IgD-negative memory B cell (primary cell): ENCODE data around the gene EDN1. TPM values are rescaled to one million over a fixed set of nuclear protein-coding genes. Genes with fewer than 3 reads are reported as not detected.

Experiments
- H3K27ac Mint-ChIP-seq, 3 donors: one replicate each; pipeline ENCODE4 v1.8.0; 2020 to 2022; ENCODE audit warnings: mild to moderate bottlenecking in 3 of 3, mixed read lengths in 3 of 3, moderate library complexity in 1 of 3
- H3K27me3 Mint-ChIP-seq: one replicate; pipeline ENCODE4 v1.8.0; 2021; ENCODE audit warnings: mixed read lengths
- H3K36me3 Mint-ChIP-seq: one replicate; pipeline ENCODE4 v1.8.0; 2020; ENCODE audit warnings: mild to moderate bottlenecking, mixed read lengths
- H3K4me1 Mint-ChIP-seq, 3 donors: one replicate each; pipeline ENCODE4 v1.8.0; 2020 to 2022; ENCODE audit warnings: mixed read lengths in 3 of 3, mild to moderate bottlenecking in 1 of 3
- H3K4me3 Mint-ChIP-seq, 4 donors: one replicate each; pipeline ENCODE4 v1.8.0; 2020 to 2022; ENCODE audit warnings: mild to moderate bottlenecking in 4 of 4, mixed read lengths in 4 of 4, moderate library complexity in 3 of 4
- H3K9me3 Mint-ChIP-seq, 3 donors: one replicate each; pipeline ENCODE4 v1.8.0; 2020 to 2021; ENCODE audit warnings: mixed read lengths in 3 of 3, mild to moderate bottlenecking in 1 of 3
- polyA plus RNA-seq: library from polyadenylated mRNA; unstranded; fragments of 300-500 nt; fragmentation: Illumina TruSeq; gene quantifications from one replicate; pipeline ENCODE4 v1.2.3, GENCODE V29; 2021

The EDN1 gene
- polyA plus RNA-seq, 1 donor from 2014 or later, result not detected

GRCh38 chr6:12262236-12263061 lies 27.7 kb upstream of the EDN1 start:
- H3K27me3 Mint-ChIP-seq, result peaks cover 12% of the 10 kb centered on the region
- H3K4me3 Mint-ChIP-seq, result no peak overlapping the region
- peaks cover 0 to 1% (median 0%) of the 10 kb centered on the region in 3 donors for H3K9me3 Mint-ChIP-seq
- H3K4me1 Mint-ChIP-seq, result peaks cover 0 to 4% (median 1%) of the 10 kb centered on the region in 3 donors
- no peaks in the 10 kb centered on the region for H3K36me3 Mint-ChIP-seq
- peak overlapping the region in 1 of 3 donors; percentile 8 for H3K27ac Mint-ChIP-seq

GRCh38 chr6:12263403-12263802 lies 26.8 kb upstream of the EDN1 start:
- no peaks in the 10 kb centered on the region for H3K36me3 Mint-ChIP-seq

GRCh38 chr6:12264671-12265070 lies 25.5 kb upstream of the EDN1 start:
- H3K36me3 Mint-ChIP-seq, result no peaks in the 10 kb centered on the region
- peaks cover 12% of the 10 kb centered on the region for H3K27me3 Mint-ChIP-seq
- peaks cover 1 to 5% (median 4%) of the 10 kb centered on the region in 3 donors for H3K4me1 Mint-ChIP-seq
- H3K4me3 Mint-ChIP-seq, result no peak overlapping the region
- peaks cover 0 to 1% (median 0%) of the 10 kb centered on the region in 3 donors for H3K9me3 Mint-ChIP-seq
- no peak overlapping the region for H3K27ac Mint-ChIP-seq

More at GRCh38 chr6:12263403-12263802, 26.8 kb upstream of the EDN1 start:
- Mint-ChIP-seq H3K27ac (no peak overlapping the region), H3K9me3 (peaks cover 0 to 1% (median 0%) of the 10 kb centered on the region in 3 donors), H3K4me1 (peaks cover 0 to 4% (median 1%) of the 10 kb centered on the region in 3 donors), H3K4me3 (no peak overlapping the region), H3K27me3 (peaks cover 12% of the 10 kb centered on the region)

GRCh38 chr6:12265296-12265695 lies 24.9 kb upstream of the EDN1 start:
- H3K27ac Mint-ChIP-seq, result no peak overlapping the region
- peaks cover 12% of the 10 kb centered on the region for H3K27me3 Mint-ChIP-seq
- H3K9me3 Mint-ChIP-seq, result peaks cover 0 to 1% (median 0%) of the 10 kb centered on the region in 3 donors
- no peak overlapping the region for H3K4me3 Mint-ChIP-seq
- peaks cover 1 to 5% (median 4%) of the 10 kb centered on the region in 3 donors for H3K4me1 Mint-ChIP-seq
- H3K36me3 Mint-ChIP-seq, result no peaks in the 10 kb centered on the region

- Mint-ChIP-seq H3K9me3 (peaks cover 0 to 4% (median 2%) of the 10 kb centered on the region in 3 donors), H3K27ac (no peak overlapping the region), H3K4me1 (peaks cover 1 to 5% (median 4%) of the 10 kb centered on the region in 3 donors), H3K4me3 (peak overlapping the region in 1 of 4 donors; percentile 7), H3K27me3 (peaks cover 12% of the 10 kb centered on the region), H3K36me3 (no peaks in the 10 kb centered on the region)
These were observed 24.4 kb upstream of the EDN1 start for GRCh38 chr6:12265791-12266190.

- peak overlapping the region in 1 of 4 donors; percentile 14 for H3K4me3 Mint-ChIP-seq
These were observed 23.6 kb upstream of the EDN1 start for GRCh38 chr6:12266571-12266970.

DNA sequence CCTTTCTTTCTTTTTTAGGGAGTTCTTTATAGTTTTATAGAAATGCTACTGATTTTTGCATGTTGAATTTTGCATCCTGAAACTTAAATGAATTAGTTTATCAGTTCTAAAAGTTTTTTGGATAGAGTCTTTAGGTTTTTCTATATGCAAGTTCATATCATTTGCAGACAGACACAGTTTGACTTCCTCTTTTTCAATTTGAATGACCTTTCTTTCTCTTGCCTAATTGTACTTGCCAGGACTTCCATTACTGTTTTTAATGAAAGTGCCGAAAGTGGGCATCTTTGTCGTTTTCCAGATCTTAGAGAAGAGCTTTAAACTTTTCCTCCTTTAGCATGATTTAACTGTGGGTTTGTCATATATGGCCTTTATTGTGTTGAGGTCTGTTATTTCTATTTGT lies 21.1 kb upstream of the EDN1 start:
- Mint-ChIP-seq H3K27me3 (peaks cover 3% of the 10 kb centered on the region), H3K27ac (peak overlapping the region in 1 of 3 donors; percentile 12), H3K36me3 (peaks cover 5% of the 10 kb centered on the region), H3K4me3 (no peak overlapping the region), H3K9me3 (peaks cover 2 to 15% (median 5%) of the 10 kb centered on the region in 3 donors), H3K4me1 (peaks cover 0 to 5% (median 1%) of the 10 kb centered on the region in 3 donors)

More at GRCh38 chr6:12266571-12266970, 23.6 kb upstream of the EDN1 start:
- peaks cover 10% of the 10 kb centered on the region for H3K27me3 Mint-ChIP-seq
- no peaks in the 10 kb centered on the region for H3K36me3 Mint-ChIP-seq
- H3K27ac Mint-ChIP-seq, result peak overlapping the region in 1 of 3 donors; percentile 12
- peaks cover 0 to 8% (median 4%) of the 10 kb centered on the region in 3 donors for H3K9me3 Mint-ChIP-seq
- peaks cover under 1 to 5% (median 1%) of the 10 kb centered on the region in 3 donors for H3K4me1 Mint-ChIP-seq

DNA sequence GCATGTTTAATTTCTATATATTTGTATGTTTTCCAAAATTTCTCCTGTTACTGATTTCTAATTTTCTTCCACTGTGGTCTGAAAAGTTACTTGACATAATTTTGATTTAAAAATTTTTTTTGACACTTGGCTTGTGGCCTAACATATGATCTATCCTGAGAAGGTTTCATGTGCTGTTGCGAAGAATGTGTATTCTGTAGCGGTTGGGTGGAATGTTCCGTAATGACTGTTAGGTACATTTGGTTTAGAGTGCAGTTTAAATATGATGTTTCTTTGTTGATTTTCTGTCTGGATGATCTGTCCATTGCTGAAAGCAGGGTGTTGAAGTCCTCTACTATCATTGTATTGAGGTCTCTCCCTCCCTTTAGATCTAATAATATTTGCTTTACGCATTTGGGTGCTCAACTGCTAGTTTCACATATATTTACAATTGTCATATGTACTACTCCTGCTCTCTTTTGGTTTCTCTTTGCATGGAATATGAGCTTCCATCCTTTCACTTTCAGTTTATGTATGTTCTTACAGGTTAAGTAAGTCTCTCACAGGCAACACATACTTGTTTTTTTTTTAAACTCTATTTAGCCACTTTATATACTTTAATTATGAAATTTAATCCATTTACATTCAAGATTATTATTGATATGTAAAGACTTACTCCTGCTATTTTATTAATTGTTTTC lies 19.5 kb upstream of the EDN1 start:
- Mint-ChIP-seq H3K4me1 (peaks cover 0 to 5% (median 1%) of the 10 kb centered on the region in 3 donors), H3K4me3 (no peak overlapping the region), H3K36me3 (peaks cover 5% of the 10 kb centered on the region), H3K9me3 (peaks cover 2 to 15% (median 5%) of the 10 kb centered on the region in 3 donors), H3K27me3 (peaks cover 3% of the 10 kb centered on the region), H3K27ac (peak overlapping the region in 1 of 3 donors; percentile 29)

GRCh38 chr6:12271594-12271993 lies 18.6 kb upstream of the EDN1 start:
- Mint-ChIP-seq H3K36me3 (peaks cover 5% of the 10 kb centered on the region), H3K27me3 (peaks cover under 1% of the 10 kb centered on the region), H3K27ac (no peak overlapping the region), H3K4me1 (peaks cover 0 to 5% (median 0%) of the 10 kb centered on the region in 3 donors), H3K4me3 (no peak overlapping the region), H3K9me3 (peaks cover 2 to 15% (median 6%) of the 10 kb centered on the region in 3 donors)

DNA sequence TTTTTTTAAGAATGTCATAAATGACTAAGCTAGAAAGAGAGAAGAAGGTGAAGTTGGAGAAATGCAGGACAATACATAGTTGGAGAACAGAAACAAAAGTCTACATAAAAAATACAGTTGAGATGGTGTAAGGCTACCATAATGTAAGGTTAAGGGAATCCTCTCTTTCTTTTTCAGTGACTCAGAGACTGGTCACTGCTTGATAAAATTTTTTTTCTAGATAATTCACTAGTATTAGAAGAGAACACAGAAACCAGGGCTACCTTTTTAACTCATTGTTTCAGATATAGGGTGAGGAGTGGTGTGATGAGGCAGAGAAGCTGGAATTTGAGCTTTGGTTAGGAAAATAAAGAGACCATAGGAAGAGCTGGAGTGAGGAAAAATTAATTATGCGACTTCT lies 18.2 kb upstream of the EDN1 start:
- no peaks in the 10 kb centered on the region for H3K27me3 Mint-ChIP-seq
- no peak overlapping the region for H3K27ac Mint-ChIP-seq
- peaks cover 5% of the 10 kb centered on the region for H3K36me3 Mint-ChIP-seq
- H3K4me1 Mint-ChIP-seq, result peaks cover 0 to 5% (median 0%) of the 10 kb centered on the region in 3 donors
- peak overlapping the region in 1 of 4 donors; percentile 38 for H3K4me3 Mint-ChIP-seq
- H3K9me3 Mint-ChIP-seq, result peaks cover 2 to 15% (median 6%) of the 10 kb centered on the region in 3 donors

- H3K36me3 Mint-ChIP-seq, result peaks cover 7% of the 10 kb centered on the region
- peaks cover 2 to 15% (median 6%) of the 10 kb centered on the region in 3 donors for H3K9me3 Mint-ChIP-seq
- H3K4me3 Mint-ChIP-seq, result no peak overlapping the region
- peaks cover 2% of the 10 kb centered on the region for H3K27me3 Mint-ChIP-seq
- H3K27ac Mint-ChIP-seq, result no peak overlapping the region
- H3K4me1 Mint-ChIP-seq, result peaks cover 2 to 8% (median 5%) of the 10 kb centered on the region in 3 donors
These were observed 15.1 kb upstream of the EDN1 start for GRCh38 chr6:12275107-12275506.

- Mint-ChIP-seq H3K9me3 (peaks cover 2 to 4% (median 3%) of the 10 kb centered on the region in 3 donors), H3K27ac (no peak overlapping the region), H3K4me1 (peaks cover 2 to 10% (median 5%) of the 10 kb centered on the region in 3 donors), H3K4me3 (no peak overlapping the region), H3K36me3 (peaks cover 7% of the 10 kb centered on the region), H3K27me3 (peaks cover 7% of the 10 kb centered on the region)
These were observed 13.2 kb upstream of the EDN1 start for GRCh38 chr6:12276930-12277315.

- peaks cover 8% of the 10 kb centered on the region for H3K27me3 Mint-ChIP-seq
- peaks cover 8% of the 10 kb centered on the region for H3K36me3 Mint-ChIP-seq
- no peak overlapping the region for H3K27ac Mint-ChIP-seq
- peaks cover 2 to 10% (median 5%) of the 10 kb centered on the region in 3 donors for H3K4me1 Mint-ChIP-seq
- H3K9me3 Mint-ChIP-seq, result peaks cover 0 to 3% (median 2%) of the 10 kb centered on the region in 3 donors
- no peak overlapping the region for H3K4me3 Mint-ChIP-seq
These were observed 12.8 kb upstream of the EDN1 start for GRCh38 chr6:12277386-12277785.

- Mint-ChIP-seq H3K27me3 (peaks cover 12% of the 10 kb centered on the region), H3K9me3 (peaks cover 0 to 1% (median 0%) of the 10 kb centered on the region in 3 donors), H3K27ac (no peak overlapping the region), H3K4me1 (peaks cover 2 to 10% (median 5%) of the 10 kb centered on the region in 3 donors), H3K36me3 (peaks cover 3% of the 10 kb centered on the region), H3K4me3 (no peak overlapping the region)
These were observed 11.2 kb upstream of the EDN1 start for GRCh38 chr6:12278915-12279314.
